Left lung (tissue), 10 donors: ENCODE results near the gene MORN1. TPM values are rescaled to one million over a fixed set of nuclear protein-coding genes. Genes with fewer than 3 reads are reported as not detected.

ENCODE experiments used
- ATAC-seq: fragments of 200-7000 bp; cut with Tn5 transposase; one replicate; pipeline ENCODE4 v1.9.1; 2020; ENCODE audit warnings: moderate library complexity
- DNase-seq, 4 donors: peaks; one replicate each; pipeline ENCODE4 v3.0.0-alpha.2; 2013 to 2020
- H3K27ac ChIP-seq, 2 donors: fragments of 200-600 bp; sonication (generic) in 1 of 2; one replicate each; pipeline versions ENCODE4 v1.5.0 to v1.8.0; 2020 to 2021
- H3K27me3 ChIP-seq, 2 donors: fragments of 200-600 bp; sonication (generic) in 1 of 2; one replicate each; pipeline versions ENCODE4 v1.5.0 to v1.8.0; 2020 to 2021
- H3K36me3 ChIP-seq, 2 donors: fragments of 200-600 bp; sonication (generic) in 1 of 2; one replicate each; pipeline versions ENCODE4 v1.5.0 to v1.8.0; 2020 to 2021
- H3K4me1 ChIP-seq, 2 donors: fragments of 200-600 bp; one replicate each; pipeline ENCODE4 v1.8.0; 2021
- H3K4me3 ChIP-seq, 2 donors: fragments of 200-600 bp; sonication (generic) in 1 of 2; one replicate each; pipeline versions ENCODE4 v1.5.0 to v1.8.0; 2020 to 2021; ENCODE audit warnings: mild to moderate bottlenecking in 1 of 2
- H3K9me3 ChIP-seq, 2 donors: fragments of 200-600 bp; sonication (generic) in 1 of 2; one replicate each; pipeline versions ENCODE4 v1.5.0 to v1.8.0; 2020 to 2021
- CTCF ChIP-seq, 2 donors: fragments of 200-600 bp; sonication (generic) in 1 of 2; IDR thresholded peaks; one replicate each; pipeline versions ENCODE4 v1.5.0 to v1.8.0; 2021; ENCODE audit warnings: antibody characterized with exemption in 2 of 2
- intact Hi-C, 2 donors: fragments of 100-400 bp; cut with DNase I; formaldehyde crosslinking; loops; one replicate each; pipeline versions ENCODE4 v1.11.2 to v1.14.2; 2022
- polyA plus RNA-seq, 6 donors: library from polyadenylated mRNA; unstranded; fragments of 120-200 nt; gene quantifications; one replicate each; pipeline ENCODE4 v1.2.1, GENCODE V29; 2013; ENCODE audit not compliant: insufficient read length in 6 of 6
- total RNA-seq, 2 donors: library from RNA; stranded (reverse); fragmentation: NEBNext Ultra II Directional; extraction: Animal tissue kit (Norgen Biotek cat#: 25700); gene quantifications; one replicate each; pipeline ENCODE4 v1.2.1, GENCODE V29; 2021
- donor health status: DM: no; HTN: yes; CAD: no.
- donor health status: DM: no; HTN: no; CAD: no.

Gene MORN1
- total and polyA plus RNA-seq, 8 donors, result 7.5 to 17.8 (median 14.1) TPM

GRCh38 chr1:2433196-2433595 is 41.8 kb upstream of the MORN1 start:
- DNase-seq, result no peak
- no peaks in the 10 kb centered on the region for H3K36me3 ChIP-seq
- no peak for ATAC-seq
- H3K4me3 ChIP-seq, result no peak overlapping the region
- TF ChIP-seq CTCF (IDR thresholded peaks at IDR 0.05), result no peak
- peaks cover 0 to 89% of the 10 kb centered on the region in 2 donors for H3K27me3 ChIP-seq
- no peaks in the 10 kb centered on the region for H3K4me1 ChIP-seq
- H3K27ac ChIP-seq, result no peak overlapping the region
- intact Hi-C loops, result no loop called here
- peaks cover 0 to 12% of the 10 kb centered on the region in 2 donors for H3K9me3 ChIP-seq

- H3K4me3 ChIP-seq, result no peak overlapping the region
- peaks cover 0 to 12% of the 10 kb centered on the region in 2 donors for H3K9me3 ChIP-seq
- H3K4me1 ChIP-seq, result no peaks in the 10 kb centered on the region
- intact Hi-C loops, result no loop called here
- DNase-seq (no peak), ATAC-seq (no peak)
- H3K27ac ChIP-seq, result no peak overlapping the region
- H3K27me3 ChIP-seq, result peaks cover 0 to 89% of the 10 kb centered on the region in 2 donors
- no peak for TF ChIP-seq CTCF (IDR thresholded peaks at IDR 0.05)
- no peaks in the 10 kb centered on the region for H3K36me3 ChIP-seq
Observed at GRCh38 chr1:2432441-2432844, 41.1 kb upstream of the MORN1 start.

- Histone ChIP-seq H3K36me3 (no peaks in the 10 kb centered on the region), H3K4me1 (no peaks in the 10 kb centered on the region), H3K27ac (no peak overlapping the region), H3K4me3 (no peak overlapping the region), H3K27me3 (peaks cover 0 to 89% of the 10 kb centered on the region in 2 donors), H3K9me3 (peaks cover 0 to 12% of the 10 kb centered on the region in 2 donors)
- DNase-seq (no peak), ATAC-seq (no peak)
- intact Hi-C loops, result no loop called here
- no peak for TF ChIP-seq CTCF (IDR thresholded peaks at IDR 0.05)
Observed at GRCh38 chr1:2431518-2431917, 40.2 kb upstream of the MORN1 start.

- Histone ChIP-seq H3K4me1 (no peaks in the 10 kb centered on the region), H3K27me3 (peaks cover 0 to 92% of the 10 kb centered on the region in 2 donors), H3K9me3 (peaks cover 0 to 12% of the 10 kb centered on the region in 2 donors), H3K27ac (no peak overlapping the region), H3K4me3 (no peak overlapping the region), H3K36me3 (no peaks in the 10 kb centered on the region)
- TF ChIP-seq CTCF (IDR thresholded peaks at IDR 0.05), result no peak
- intact Hi-C loops, result no loop called here
- DNase-seq, result no peak
- ATAC-seq, result no peak
Observed at GRCh38 chr1:2431103-2431502, 39.7 kb upstream of the MORN1 start.

- DNase-seq, result no peak
- Histone ChIP-seq H3K4me3 (no peak overlapping the region), H3K27me3 (peaks cover 0 to 94% of the 10 kb centered on the region in 2 donors), H3K27ac (no peak overlapping the region), H3K9me3 (peaks cover 0 to 12% of the 10 kb centered on the region in 2 donors), H3K4me1 (no peaks in the 10 kb centered on the region), H3K36me3 (no peaks in the 10 kb centered on the region)
- no peak for ATAC-seq
- intact Hi-C loops, result no loop called here
- TF ChIP-seq CTCF (IDR thresholded peaks at IDR 0.05), result no peak
Observed at GRCh38 chr1:2430592-2430973, 39.2 kb upstream of the MORN1 start.
